Vagina (tissue), 2 donors: ENCODE results near the gene PLEKHF1.

Source experiments
- CTCF ChIP-seq, 3 experiments: fragments of 450-650 bp in 2 of 3; fragments of 200-600 bp in 1 of 3; sonication (generic) in 1 of 3; IDR thresholded peaks; one replicate each; pipeline ENCODE4 v1.5.1; 2017 to 2019; ENCODE audit warnings: antibody characterized with exemption in 3 of 3, mild to moderate bottlenecking in 2 of 3, moderate library complexity in 2 of 3
- POLR2A ChIP-seq, 2 donors: fragments of 450-650 bp; IDR thresholded peaks; one replicate each; pipeline ENCODE4 v1.6.1; 2017; ENCODE audit warnings: antibody characterized with exemption in 2 of 2, mild to moderate bottlenecking in 2 of 2, moderate library complexity in 2 of 2

DNA sequence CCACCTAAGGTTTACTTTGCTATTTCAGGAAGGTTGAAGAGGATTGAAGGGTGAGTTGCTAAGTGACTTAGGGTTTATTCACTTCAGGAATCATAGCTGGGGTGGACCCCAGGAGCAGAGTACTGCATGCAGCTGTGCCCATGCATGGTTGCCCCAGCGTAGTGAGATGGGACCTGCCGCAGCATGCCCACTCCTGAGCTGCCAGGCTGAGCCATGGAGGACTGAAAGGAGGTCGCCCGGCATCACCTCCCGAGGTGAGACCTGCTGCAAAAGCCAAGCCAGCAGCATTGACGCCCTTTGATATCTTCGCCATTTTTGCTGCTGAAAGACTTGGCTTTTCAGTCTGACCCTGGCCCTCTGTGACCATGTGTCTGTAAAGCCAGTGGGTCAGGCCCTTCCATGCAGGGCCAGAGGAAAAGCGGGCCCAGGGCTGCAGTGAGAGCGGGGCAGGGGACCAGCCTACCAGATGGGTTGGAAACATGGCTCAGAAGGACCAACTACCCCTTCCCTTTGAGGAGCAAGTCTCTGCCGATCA, 49.3 kb upstream of the PLEKHF1 start:
- no peak for TF ChIP-seq CTCF (IDR thresholded peaks at IDR 0.05)
- TF ChIP-seq POLR2A (IDR thresholded peaks at IDR 0.05), result no peak
